A549 (cell line): Measurements from ENCODE around the gene ACVRL1. TPM values are rescaled to one million over a fixed set of nuclear protein-coding genes. Genes with fewer than 3 reads are reported as not detected.

Experiments used
- ATAC-seq, 2 experiments: fragments of 200-7000 bp in 1 of 2; fragments of >200 bp in 1 of 2; cut with Nextera tagmentation in 1 of 2; cut with Tn5 transposase in 1 of 2; 3 replicates each; pipeline versions ENCODE4 v1.8.0 to v1.9.1; 2018 to 2020; ENCODE audit warnings: mild to moderate bottlenecking in 1 of 2, moderate library complexity in 1 of 2
- CTCF ChIA-PET: fragments of 300-600 bp; sonication (Branson Sonifier 250); formaldehyde crosslinking; extraction: SDS; loops from one replicate; lab custom pipeline; 2021; ENCODE audit warnings: antibody characterized with exemption, inconsistent platforms; lab: Yijun Ruan, JAX
- POLR2A ChIA-PET: fragments of 350-600 bp; formaldehyde crosslinking; extraction: SDS; loops from one replicate; lab custom pipeline; 2021; ENCODE audit warnings: antibody characterized with exemption, inconsistent platforms; lab: Yijun Ruan, JAX
- DNase-seq, 2 experiments: peaks; one replicate each; pipeline versions ENCODE4 v3.0.0 to v3.0.0-alpha.2; 2011 to 2016; ENCODE audit warnings: low read depth in 1 of 2, low spot score in 1 of 2
- FAIRE-seq: peaks from 2 replicates; lab custom pipeline; 2011; peaks lifted over from hg19 to GRCh38; lab: Jason Lieb, UNC
- H3K27ac ChIP-seq, 2 experiments: fragments of >200 bp; sonication (Bioruptor Twin); formaldehyde crosslinking; 3 replicates each; pipeline ENCODE4 v1.5.1; 2016 to 2017
- H3K4me1 ChIP-seq: fragments of >200 bp; sonication (Bioruptor Twin); formaldehyde crosslinking; 3 replicates; pipeline ENCODE4 v1.6.1; 2016
- H3K4me2 ChIP-seq: fragments of >200 bp; sonication (Bioruptor Twin); formaldehyde crosslinking; 3 replicates; pipeline ENCODE4 v1.6.1; 2016
- H3K4me3 ChIP-seq: fragments of >200 bp; sonication (Bioruptor Twin); formaldehyde crosslinking; 3 replicates; pipeline ENCODE4 v1.5.1; 2016
- H3K9me3 ChIP-seq: fragments of >200 bp; sonication (Bioruptor Twin); formaldehyde crosslinking; 3 replicates; pipeline ENCODE4 v1.6.1; 2016
- BCL3 ChIP-seq: fragments of >200 bp; sonication (Bioruptor Twin); formaldehyde crosslinking; IDR thresholded peaks from 3 replicates; pipeline ENCODE4 v1.6.1; 2016
- CBX2 ChIP-seq: fragments of 200-600 bp; sonication (generic); IDR thresholded peaks from 2 replicates; pipeline ENCODE4 v1.6.1; 2016; ENCODE audit warnings: low read depth, mild to moderate bottlenecking, borderline replicate concordance
- CEBPB ChIP-seq, 2 experiments: fragments of >200 bp in 1 of 2; sonication (Bioruptor Twin) in 1 of 2; formaldehyde crosslinking in 1 of 2; IDR thresholded peaks; 2 replicates each; pipeline ENCODE4 v1.6.1; 2012 to 2016
- CTCF ChIP-seq: fragments of >200 bp; sonication (Bioruptor Twin); formaldehyde crosslinking; IDR thresholded peaks from 3 replicates; pipeline ENCODE4 v1.5.1; 2016
- E2F6 ChIP-seq: IDR thresholded peaks from 2 replicates; pipeline ENCODE4 v1.6.1; 2012; ENCODE audit warnings: low read depth, borderline replicate concordance
- ESRRA ChIP-seq: fragments of 150-350 bp; IDR thresholded peaks from 2 replicates; pipeline ENCODE4 v1.6.1; 2014; ENCODE audit warnings: mild to moderate bottlenecking, low read length, borderline replicate concordance
- FOSB ChIP-seq: fragments of 250-450 bp; sonication (Bioruptor Pico); IDR thresholded peaks from 2 replicates; pipeline ENCODE4 v1.5.0; 2020; ENCODE audit warnings: mild to moderate bottlenecking, moderate library complexity
- GATA3 ChIP-seq: IDR thresholded peaks from 2 replicates; pipeline ENCODE4 v1.6.1; 2012; ENCODE audit warnings: borderline replicate concordance
- HES2 ChIP-seq: fragments of >200 bp; sonication (Bioruptor Twin); formaldehyde crosslinking; IDR thresholded peaks from 2 replicates; pipeline ENCODE4 v1.6.1; 2016
- HEYL ChIP-seq: fragments of 250-450 bp; sonication (Bioruptor Pico); IDR thresholded peaks from 2 replicates; pipeline ENCODE4 v1.8.0; 2021; ENCODE audit warnings: mild to moderate bottlenecking, moderate library complexity
- HOXB5 ChIP-seq: fragments of 250-450 bp; sonication (Bioruptor Pico); IDR thresholded peaks from 2 replicates; pipeline ENCODE4 v1.5.0; 2020; ENCODE audit warnings: mild to moderate bottlenecking, moderate library complexity
- JUN ChIP-seq, 2 experiments: fragments of >200 bp; sonication (Bioruptor Twin); formaldehyde crosslinking; IDR thresholded peaks; 2 replicates in 1 of 2; 3 replicates in 1 of 2; pipeline ENCODE4 v1.6.1; 2016 to 2017
- MAX ChIP-seq: IDR thresholded peaks from 2 replicates; pipeline ENCODE4 v1.6.1; 2012
- NPAS2 ChIP-seq: fragments of 250-450 bp; sonication (Bioruptor Pico); IDR thresholded peaks from 2 replicates; pipeline ENCODE4 v1.8.0; 2022; ENCODE audit warnings: mild to moderate bottlenecking, moderate library complexity, borderline replicate concordance
- NR3C1 ChIP-seq: fragments of >200 bp; sonication (Bioruptor Twin); formaldehyde crosslinking; IDR thresholded peaks from 3 replicates; pipeline ENCODE4 v1.6.1; 2017
- PHF8 ChIP-seq: fragments of 200-600 bp; sonication (generic); IDR thresholded peaks from 2 replicates; pipeline ENCODE4 v1.6.1; 2016; ENCODE audit warnings: low read depth, mild to moderate bottlenecking, antibody characterized with exemption, moderate library complexity, borderline replicate concordance
- RARB ChIP-seq: fragments of 250-450 bp; sonication (Bioruptor Pico); IDR thresholded peaks from 2 replicates; pipeline ENCODE4 v1.8.0; 2021; ENCODE audit warnings: mild to moderate bottlenecking, moderate library complexity
- TFCP2L1 ChIP-seq: fragments of 250-450 bp; sonication (Bioruptor Pico); IDR thresholded peaks from 2 replicates; pipeline ENCODE4 v1.5.0; 2021; ENCODE audit warnings: mild to moderate bottlenecking
- USF2 ChIP-seq: fragments of 450-650 bp; IDR thresholded peaks from 2 replicates; pipeline ENCODE4 v1.6.1; 2014; ENCODE audit warnings: antibody characterized with exemption
- ZC3H11A ChIP-seq: fragments of 450-650 bp; IDR thresholded peaks from 2 replicates; pipeline ENCODE4 v1.6.1; 2014; ENCODE audit warnings: antibody characterized with exemption, mild to moderate bottlenecking
- WGBS: methylation state at CpG from one replicate; pipeline ENCODE4 v1.1.6; 2017; ENCODE audit errors: missing lambda C conversion rate; 5-methylcytosine and 5-hydroxymethylcytosine counted together
- polyA plus RNA-seq, 4 experiments: library from polyadenylated mRNA; depleted of rRNA in 3 of 4; stranded (reverse); fragments of >200 nt; fragmentation: RNase III in 1 of 4; extraction: RNeasy Plus Mini Kit Qiagen cat#74134 plus additional on column Dnase treatment in 1 of 4; gene quantifications; 2 replicates in 3 of 4; 3 replicates in 1 of 4; pipeline ENCODE4 v1.2.3, GENCODE V29; 2011 to 2017

The ACVRL1 gene
- polyA plus RNA-seq, 2 of the 4 experiments (the other 2 are of a cell fraction), result 0.03 TPM; not detected in 1

GRCh38 chr12:51898937-51899336, 8.4 kb upstream of the ACVRL1 start:
- Histone ChIP-seq H3K9me3 (no peaks in the 10 kb centered on the region), H3K4me2 (no peak overlapping the region), H3K4me3 (no peak overlapping the region), H3K27ac (no peak overlapping the region), H3K4me1 (no peaks in the 10 kb centered on the region)
- 67% methylated on average over 9 of the region's 9 CpGs for WGBS
- no peak for FAIRE-seq
- ChIA-PET POLR2A (no interaction called here), CTCF (interaction anchor here (0.6 to 3.5 kb wide), 7 partner anchors 10 to 126 kb away, joined by 3 to 18 read pairs (median 3); partner anchors contain the start of gene ANKRD33)
- no peak for TF ChIP-seq NPAS2 (CRISPR knock-in tag)
- ATAC-seq, result no peak
- no peak for DNase-seq

- FAIRE-seq, result no peak
- WGBS, result 89% methylated on average over 41 of the region's 43 CpGs
- TF ChIP-seq HEYL (no peak), RARB (CRISPR knock-in tag) (no peak), HES2 (no peak), TFCP2L1 (CRISPR knock-in tag) (no peak), ESRRA (no peak), JUN (IDR thresholded peaks at IDR 0.05) (no peak), USF2 (no peak), PHF8 (no peak)
- Histone ChIP-seq H3K4me1 (no peaks in the 10 kb centered on the region), H3K27ac (no peak overlapping the region), H3K9me3 (no peaks in the 10 kb centered on the region), H3K4me2 (no peak overlapping the region), H3K4me3 (no peak overlapping the region)
- CTCF ChIA-PET, result interaction anchor here (1.0 to 3.5 kb wide), 3 partner anchors 23 to 223 kb away, joined by 3 to 18 read pairs (median 3); no protein-coding TSS in a partner anchor
- no peak for DNase-seq
- POLR2A ChIA-PET, result no interaction called here
- no peak for ATAC-seq
Observed at GRCh38 chr12:51900323-51900889, 6.9 kb upstream of the ACVRL1 start.

- WGBS, result 70% methylated on average over 14 of the region's 14 CpGs
- H3K4me3 ChIP-seq, result no peak overlapping the region
- DNase-seq (no peak), ATAC-seq (no peak), FAIRE-seq (no peak)
- H3K27ac ChIP-seq, result no peak overlapping the region
- no peaks in the 10 kb centered on the region for H3K9me3 ChIP-seq
- no peak overlapping the region for H3K4me2 ChIP-seq
- ChIA-PET POLR2A (no interaction called here), CTCF (interaction anchor here (1.0 to 3.5 kb wide), 4 partner anchors 9 to 222 kb away, joined by 3 to 18 read pairs (median 4); no protein-coding TSS in a partner anchor)
- no peaks in the 10 kb centered on the region for H3K4me1 ChIP-seq
- TF ChIP-seq FOSB (CRISPR knock-in tag) (no peak), CTCF (no peak), CBX2 (no peak), BCL3 (no peak), ZC3H11A (no peak), NR3C1 (no peak), E2F6 (no peak), USF2 (no peak), PHF8 (no peak), ESRRA (no peak), HES2 (no peak), HOXB5 (no peak), GATA3 (no peak), CEBPB (IDR thresholded peaks at IDR 0.05) (no peak), MAX (no peak), TFCP2L1 (CRISPR knock-in tag) (no peak), RARB (CRISPR knock-in tag) (no peak)
Observed at GRCh38 chr12:51901121-51901817, 6.0 kb upstream of the ACVRL1 start.
